ENCODE measurements around the gene CNTFR. TPM values are rescaled to one million over a fixed set of nuclear protein-coding genes. Genes with fewer than 3 reads are reported as not detected.

CNTFR gene
- total RNA-seq, 4 donors from 2014 or later, result 1.7 to 24.6 (median 15.6) TPM

DNA sequence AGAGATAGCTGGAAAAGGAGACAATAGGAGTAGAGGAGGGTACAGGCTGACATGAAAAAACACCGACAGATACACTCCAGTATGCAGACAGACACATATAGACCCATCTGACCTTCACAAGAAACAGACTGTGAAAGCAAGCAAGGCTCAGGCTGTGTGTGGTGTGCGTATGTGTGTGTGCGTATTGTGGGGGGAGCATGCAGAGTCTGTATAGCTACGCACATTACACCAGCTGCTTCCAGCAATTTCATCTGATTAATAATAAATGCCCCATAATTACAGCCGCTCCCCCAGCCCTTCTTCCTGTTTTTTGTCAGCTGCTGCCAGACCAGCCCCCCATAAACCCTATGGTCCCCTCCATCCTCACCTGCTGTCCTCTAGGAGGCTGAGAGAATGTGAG is 6.7 kb downstream of the CNTFR start:
- H3K9me3 ChIP-seq, result no peaks in the 10 kb centered on the region
- H3K4me3 ChIP-seq, result no peak overlapping the region
- H3K36me3 ChIP-seq, result no peaks in the 10 kb centered on the region
- peaks cover 0 to 22% of the 10 kb centered on the region in 2 donors for H3K27me3 ChIP-seq
- TF ChIP-seq, protein P1, sequence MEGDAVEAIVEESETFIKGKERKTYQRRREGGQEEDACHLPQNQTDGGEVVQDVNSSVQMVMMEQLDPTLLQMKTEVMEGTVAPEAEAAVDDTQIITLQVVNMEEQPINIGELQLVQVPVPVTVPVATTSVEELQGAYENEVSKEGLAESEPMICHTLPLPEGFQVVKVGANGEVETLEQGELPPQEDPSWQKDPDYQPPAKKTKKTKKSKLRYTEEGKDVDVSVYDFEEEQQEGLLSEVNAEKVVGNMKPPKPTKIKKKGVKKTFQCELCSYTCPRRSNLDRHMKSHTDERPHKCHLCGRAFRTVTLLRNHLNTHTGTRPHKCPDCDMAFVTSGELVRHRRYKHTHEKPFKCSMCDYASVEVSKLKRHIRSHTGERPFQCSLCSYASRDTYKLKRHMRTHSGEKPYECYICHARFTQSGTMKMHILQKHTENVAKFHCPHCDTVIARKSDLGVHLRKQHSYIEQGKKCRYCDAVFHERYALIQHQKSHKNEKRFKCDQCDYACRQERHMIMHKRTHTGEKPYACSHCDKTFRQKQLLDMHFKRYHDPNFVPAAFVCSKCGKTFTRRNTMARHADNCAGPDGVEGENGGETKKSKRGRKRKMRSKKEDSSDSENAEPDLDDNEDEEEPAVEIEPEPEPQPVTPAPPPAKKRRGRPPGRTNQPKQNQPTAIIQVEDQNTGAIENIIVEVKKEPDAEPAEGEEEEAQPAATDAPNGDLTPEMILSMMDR (IDR thresholded peaks at IDR 0.05), result no peak
- TF ChIP-seq POLR2A (IDR thresholded peaks at IDR 0.05), result no peak
- no peak overlapping the region for H3K27ac ChIP-seq
- DNase-seq, result no peak
- peaks cover 0 to 23% (median 4%) of the 10 kb centered on the region in 4 donors for H3K4me1 ChIP-seq

DNA sequence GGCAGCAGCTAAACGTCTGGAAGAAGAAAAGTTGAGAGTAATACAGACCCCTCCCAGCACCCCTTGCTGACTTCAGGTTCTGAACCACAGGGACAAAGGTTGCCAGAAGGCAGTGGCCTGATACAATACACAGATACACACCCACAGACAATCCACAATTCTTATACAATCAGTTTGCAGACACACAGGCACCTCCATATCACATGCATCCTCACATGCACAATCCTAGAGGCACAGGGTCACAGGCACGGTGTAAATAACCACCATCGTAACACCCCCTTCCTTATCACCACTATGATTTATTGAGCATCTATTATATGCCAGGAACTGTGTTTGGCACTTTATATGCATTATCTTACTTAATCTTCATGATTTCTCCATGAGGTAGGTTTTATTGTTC is 8.2 kb downstream of the CNTFR start:
- peaks cover 0 to 19% of the 10 kb centered on the region in 2 donors for H3K27me3 ChIP-seq
- no peak for DNase-seq
- H3K4me1 ChIP-seq, result peaks cover 0 to 38% (median 6%) of the 10 kb centered on the region in 4 donors
- no peak for TF ChIP-seq POLR2A (IDR thresholded peaks at IDR 0.05)
- TF ChIP-seq, protein P1 (IDR thresholded peaks at IDR 0.05), result no peak
- H3K36me3 ChIP-seq, result no peaks in the 10 kb centered on the region
- no peaks in the 10 kb centered on the region for H3K9me3 ChIP-seq
- H3K27ac ChIP-seq, result peak overlapping the region in 1 of 4 donors; percentile 55
- no peak overlapping the region for H3K4me3 ChIP-seq

DNA sequence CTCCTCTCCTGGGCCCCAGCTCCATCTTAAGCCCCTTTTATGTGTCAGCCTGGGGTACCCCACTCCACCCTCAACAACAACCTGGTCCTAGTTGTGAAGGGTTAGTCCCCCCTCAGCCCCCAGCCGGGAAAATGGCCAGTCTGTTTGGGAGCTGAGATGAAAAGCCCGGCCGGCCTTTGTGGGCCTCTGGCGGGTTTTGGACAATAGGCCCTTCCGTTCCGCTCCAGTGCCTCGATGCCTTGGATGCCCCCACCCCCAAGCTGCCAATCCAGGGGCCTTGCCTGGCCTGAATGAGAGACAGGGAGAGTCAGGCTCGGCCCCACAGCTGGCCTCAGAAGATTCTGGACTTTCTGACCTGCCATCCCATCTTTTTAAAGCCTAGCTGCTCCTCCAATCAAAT is 9.2 kb downstream of the CNTFR start:
- Histone ChIP-seq H3K36me3 (no peaks in the 10 kb centered on the region), H3K4me1 (peaks cover 0 to 45% (median 6%) of the 10 kb centered on the region in 4 donors), H3K4me3 (no peak overlapping the region), H3K27me3 (peaks cover 0 to 14% of the 10 kb centered on the region in 2 donors), H3K9me3 (no peaks in the 10 kb centered on the region), H3K27ac (no peak overlapping the region)
- no peak for DNase-seq
- TF ChIP-seq POLR2A (IDR thresholded peaks at IDR 0.05), result no peak
- TF ChIP-seq, protein P1 (IDR thresholded peaks at IDR 0.05), result no peak

DNA sequence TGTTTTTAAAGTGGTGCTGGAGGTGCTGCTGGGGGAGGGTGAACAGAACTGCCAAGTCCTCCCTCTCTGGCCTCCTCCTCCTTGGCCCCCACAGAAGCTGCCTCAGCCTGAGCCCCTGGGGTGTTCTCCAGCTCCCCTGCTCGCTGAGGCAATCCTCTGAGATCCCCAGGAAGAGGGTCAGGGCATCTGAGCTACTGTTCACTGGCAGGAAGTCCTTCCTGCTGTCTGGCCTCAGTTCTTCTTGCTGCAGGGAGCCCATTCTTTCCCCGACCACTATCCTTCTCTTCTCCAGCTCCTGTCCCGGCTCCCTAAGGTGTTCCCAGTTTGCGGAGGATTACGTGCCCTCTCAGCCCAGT is 9.7 kb downstream of the CNTFR start:
- no peaks in the 10 kb centered on the region for H3K36me3 ChIP-seq
- peaks cover 0 to 45% (median 6%) of the 10 kb centered on the region in 4 donors for H3K4me1 ChIP-seq
- TF ChIP-seq, protein P1 (IDR thresholded peaks at IDR 0.05), result no peak
- no peak for TF ChIP-seq POLR2A (IDR thresholded peaks at IDR 0.05)
- H3K27me3 ChIP-seq, result peaks cover 0 to 17% of the 10 kb centered on the region in 2 donors
- no peaks in the 10 kb centered on the region for H3K9me3 ChIP-seq
- no peak overlapping the region for H3K4me3 ChIP-seq
- no peak overlapping the region for H3K27ac ChIP-seq
- no peak for DNase-seq

DNA sequence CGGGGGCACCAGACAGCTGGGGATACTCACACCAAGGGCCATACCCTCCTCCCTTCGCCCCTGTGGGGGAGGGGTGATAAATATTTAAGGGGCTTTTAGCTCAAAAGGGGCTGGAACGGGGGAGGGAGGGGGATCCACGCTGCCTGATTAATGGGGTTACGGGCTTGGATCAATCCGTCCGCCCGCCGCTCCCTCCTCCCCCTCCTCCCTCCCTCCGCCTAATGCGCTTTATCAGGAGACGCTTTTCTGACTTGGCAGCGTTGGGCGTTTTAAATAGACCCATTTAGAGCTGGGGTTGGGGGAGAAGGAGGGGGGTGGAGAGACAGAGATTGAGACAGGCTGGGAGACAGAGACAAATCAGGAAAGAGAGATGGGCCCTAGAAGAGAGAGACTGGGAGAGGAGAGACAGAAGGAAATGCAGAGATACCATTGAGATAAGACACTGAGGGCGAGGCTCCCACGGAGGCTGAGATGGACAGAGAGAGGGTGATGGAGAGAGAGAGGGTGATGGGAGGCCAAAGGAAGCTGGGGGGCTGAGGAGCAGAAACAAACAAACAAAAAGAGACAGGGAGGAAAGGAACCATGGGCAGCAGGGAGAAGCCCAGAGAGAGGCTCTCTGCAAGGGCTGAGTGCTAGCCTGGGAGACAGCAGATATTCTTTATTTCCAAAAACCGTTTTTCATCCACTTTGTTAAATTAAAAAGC is 10.3 kb downstream of the CNTFR start:
- no peak for TF ChIP-seq POLR2A (IDR thresholded peaks at IDR 0.05)
- TF ChIP-seq, protein P1 (IDR thresholded peaks at IDR 0.05), result no peak
- Histone ChIP-seq H3K36me3 (no peaks in the 10 kb centered on the region), H3K4me3 (no peak overlapping the region), H3K9me3 (no peaks in the 10 kb centered on the region), H3K27ac (no peak overlapping the region), H3K27me3 (peaks cover 0 to 17% of the 10 kb centered on the region in 2 donors), H3K4me1 (peaks cover 0 to 45% (median 6%) of the 10 kb centered on the region in 4 donors)
- DNase-seq, result no peak

Data from Peyer's patch (tissue), 4 donors.